ENCODE measurements around the gene SLC22A5. TPM values are rescaled to one million over a fixed set of nuclear protein-coding genes. Genes with fewer than 3 reads are reported as not detected.

SLC22A5 gene
- total RNA-seq, 1 donor from 2014 or later, result 13.2 TPM

DNA sequence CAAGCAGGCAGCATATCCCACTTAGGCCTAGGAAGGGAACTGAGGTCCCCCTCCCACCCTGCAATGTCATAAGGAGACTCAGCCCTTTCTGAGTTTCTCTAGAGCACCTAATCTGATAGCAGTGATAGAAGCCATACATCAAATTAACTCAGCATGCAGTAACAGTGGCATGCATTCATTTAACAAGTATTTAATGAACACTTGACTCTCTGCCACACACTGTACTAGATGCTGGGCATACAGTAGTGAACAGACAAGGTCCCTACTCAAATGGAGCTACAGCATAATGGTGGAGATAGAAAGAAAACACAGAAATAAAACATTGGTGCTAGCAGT, 58.6 kb downstream of the SLC22A5 start:
- no peak for DNase-seq (ENCODE audit: low read depth)
- H3K36me3 ChIP-seq (ENCODE audit: control insufficient read depth, insufficient read depth, low read length), result no peaks in the 10 kb centered on the region
- TF ChIP-seq, protein P1, sequence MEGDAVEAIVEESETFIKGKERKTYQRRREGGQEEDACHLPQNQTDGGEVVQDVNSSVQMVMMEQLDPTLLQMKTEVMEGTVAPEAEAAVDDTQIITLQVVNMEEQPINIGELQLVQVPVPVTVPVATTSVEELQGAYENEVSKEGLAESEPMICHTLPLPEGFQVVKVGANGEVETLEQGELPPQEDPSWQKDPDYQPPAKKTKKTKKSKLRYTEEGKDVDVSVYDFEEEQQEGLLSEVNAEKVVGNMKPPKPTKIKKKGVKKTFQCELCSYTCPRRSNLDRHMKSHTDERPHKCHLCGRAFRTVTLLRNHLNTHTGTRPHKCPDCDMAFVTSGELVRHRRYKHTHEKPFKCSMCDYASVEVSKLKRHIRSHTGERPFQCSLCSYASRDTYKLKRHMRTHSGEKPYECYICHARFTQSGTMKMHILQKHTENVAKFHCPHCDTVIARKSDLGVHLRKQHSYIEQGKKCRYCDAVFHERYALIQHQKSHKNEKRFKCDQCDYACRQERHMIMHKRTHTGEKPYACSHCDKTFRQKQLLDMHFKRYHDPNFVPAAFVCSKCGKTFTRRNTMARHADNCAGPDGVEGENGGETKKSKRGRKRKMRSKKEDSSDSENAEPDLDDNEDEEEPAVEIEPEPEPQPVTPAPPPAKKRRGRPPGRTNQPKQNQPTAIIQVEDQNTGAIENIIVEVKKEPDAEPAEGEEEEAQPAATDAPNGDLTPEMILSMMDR (IDR thresholded peaks at IDR 0.05; ENCODE audit: insufficient read depth, low read length, poor library complexity, severe bottlenecking), result no peak
- H3K27me3 ChIP-seq (ENCODE audit: control insufficient read depth, insufficient read depth, low read length), result no peaks in the 10 kb centered on the region
- no peak overlapping the region for H3K4me3 ChIP-seq (ENCODE audit: low read depth, low read length)

DNA sequence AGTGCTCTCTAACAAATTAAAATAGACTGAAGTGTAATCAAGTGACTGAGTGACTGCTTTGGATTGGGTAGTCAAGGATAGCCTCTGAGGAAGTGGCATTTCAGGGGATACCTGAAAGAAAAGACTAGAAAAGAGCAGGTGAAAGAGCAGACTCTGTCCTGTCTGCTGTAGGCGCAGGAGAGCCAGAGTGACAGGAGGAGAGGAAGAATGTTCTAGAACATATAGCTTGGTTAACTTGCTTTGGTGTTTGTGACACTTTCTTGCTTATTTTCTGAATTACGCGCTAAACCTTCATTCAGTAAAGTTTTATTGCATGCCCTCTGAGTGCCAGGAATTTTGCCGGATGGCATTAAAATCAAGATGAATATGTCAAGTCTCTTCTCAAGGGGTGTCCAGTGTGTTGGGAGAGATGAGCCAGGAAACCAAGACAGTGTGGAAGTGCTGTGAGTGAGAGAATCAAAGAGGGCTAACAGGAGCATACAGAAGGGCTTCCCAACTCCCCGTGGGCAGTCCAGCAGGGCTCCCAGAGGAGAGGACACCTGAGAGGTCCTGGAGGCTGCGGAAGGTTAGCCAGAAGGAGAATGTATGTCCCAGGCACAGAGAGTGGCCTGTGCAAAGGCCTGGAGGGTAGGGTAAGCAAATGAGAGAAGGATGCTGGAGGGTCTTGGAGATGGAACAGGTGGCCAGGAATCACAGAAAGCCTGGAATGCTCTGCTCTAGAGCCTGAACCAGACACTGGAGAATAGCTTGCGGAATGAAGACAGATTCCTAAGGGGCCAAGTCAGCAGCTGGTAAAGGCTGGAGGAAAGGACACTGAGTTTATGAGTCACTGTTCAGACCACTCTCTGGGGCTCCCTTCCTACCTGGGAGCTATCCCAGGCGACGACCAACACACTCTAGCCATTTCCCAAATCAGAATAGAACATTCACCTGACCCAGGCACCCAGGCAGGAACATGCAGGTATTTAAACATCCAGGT, 59.3 kb downstream of the SLC22A5 start:
- no peak overlapping the region for H3K4me3 ChIP-seq (ENCODE audit: low read depth, low read length)
- H3K27me3 ChIP-seq (ENCODE audit: control insufficient read depth, insufficient read depth, low read length), result no peaks in the 10 kb centered on the region
- TF ChIP-seq, protein P1 (IDR thresholded peaks at IDR 0.05; ENCODE audit: insufficient read depth, low read length, poor library complexity, severe bottlenecking), result no peak
- DNase-seq (ENCODE audit: low read depth), result peak; percentile 78
- H3K36me3 ChIP-seq (ENCODE audit: control insufficient read depth, insufficient read depth, low read length), result no peaks in the 10 kb centered on the region

DNA sequence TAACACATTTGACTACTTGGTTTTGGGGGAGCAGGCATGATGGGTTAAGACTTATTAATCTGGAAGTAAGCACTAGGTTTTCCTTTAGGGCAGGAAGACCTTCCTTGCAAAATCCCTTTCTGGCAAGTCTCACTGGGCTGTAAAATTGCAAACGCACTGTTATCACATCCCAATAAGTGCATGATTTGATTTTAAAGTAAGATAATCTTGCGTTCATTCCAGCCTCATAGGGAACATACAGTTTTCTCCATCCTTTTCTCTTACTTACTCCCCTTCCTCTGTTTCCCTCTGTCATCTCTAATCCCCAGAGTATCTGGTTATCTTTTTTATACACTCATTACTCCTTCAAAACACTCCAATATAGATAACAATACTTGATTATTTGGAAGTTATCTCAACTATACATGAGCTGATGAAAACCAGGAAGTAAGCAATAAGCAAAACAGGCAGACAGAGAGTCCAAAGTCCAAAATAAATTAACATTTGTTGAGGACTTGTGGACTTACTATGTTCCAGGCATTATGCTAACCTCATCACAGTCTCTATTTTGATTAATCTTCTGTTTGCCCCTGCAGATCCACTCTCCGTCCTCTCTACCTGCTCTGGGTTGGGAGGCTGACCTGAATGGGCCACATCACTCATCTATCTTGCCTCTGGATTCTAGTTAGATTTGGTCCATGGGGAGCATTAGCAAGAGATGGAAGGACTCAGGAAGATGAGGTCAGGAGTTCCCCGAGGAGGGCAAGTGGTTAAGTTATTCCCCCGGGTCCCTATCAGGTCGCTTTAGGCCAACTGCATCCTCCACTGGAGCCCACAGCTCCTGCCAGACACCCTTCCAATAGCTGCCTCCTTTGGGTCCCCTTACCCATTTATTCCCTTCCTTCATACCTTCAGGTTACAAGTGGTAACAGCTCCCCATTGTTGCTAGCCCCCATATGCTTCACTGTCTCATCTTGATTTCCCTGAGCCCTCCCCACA, 60.2 kb downstream of the SLC22A5 start:
- H3K4me3 ChIP-seq (ENCODE audit: low read depth, low read length), result no peak overlapping the region
- H3K27me3 ChIP-seq (ENCODE audit: control insufficient read depth, insufficient read depth, low read length), result no peaks in the 10 kb centered on the region
- no peaks in the 10 kb centered on the region for H3K36me3 ChIP-seq (ENCODE audit: control insufficient read depth, insufficient read depth, low read length)
- DNase-seq (ENCODE audit: low read depth), result no peak
- TF ChIP-seq, protein P1 (IDR thresholded peaks at IDR 0.05; ENCODE audit: insufficient read depth, low read length, poor library complexity, severe bottlenecking), result no peak

- DNase-seq (ENCODE audit: low read depth), result no peak
- TF ChIP-seq, protein P1 (IDR thresholded peaks at IDR 0.05; ENCODE audit: insufficient read depth, low read length, poor library complexity, severe bottlenecking), result no peak
- Histone ChIP-seq H3K27me3 (ENCODE audit: control insufficient read depth, insufficient read depth, low read length) (no peaks in the 10 kb centered on the region), H3K36me3 (ENCODE audit: control insufficient read depth, insufficient read depth, low read length) (no peaks in the 10 kb centered on the region), H3K4me3 (ENCODE audit: low read depth, low read length) (no peak overlapping the region)
Observed at GRCh38 chr5:132430746-132431145, 61.2 kb downstream of the SLC22A5 start.

- TF ChIP-seq, protein P1 (IDR thresholded peaks at IDR 0.05; ENCODE audit: insufficient read depth, low read length, poor library complexity, severe bottlenecking), result no peak
- DNase-seq (ENCODE audit: low read depth), result no peak
- no peaks in the 10 kb centered on the region for H3K36me3 ChIP-seq (ENCODE audit: control insufficient read depth, insufficient read depth, low read length)
- no peak overlapping the region for H3K4me3 ChIP-seq (ENCODE audit: low read depth, low read length)
- no peaks in the 10 kb centered on the region for H3K27me3 ChIP-seq (ENCODE audit: control insufficient read depth, insufficient read depth, low read length)
Observed at GRCh38 chr5:132431632-132432031, 62.1 kb downstream of the SLC22A5 start.
